GM21381 (cell line): ENCODE data around the gene RING1.
"Not testable (repeated sequence)": the region's sequence is repeated elsewhere in the genome, so short reads cannot be mapped to it uniquely, and the experiment has no call there.

Experiments used
- ATAC-seq: cut with Tn5 transposase; IDR thresholded peaks from one replicate; pipeline ENCODE4 v1.9.1; 2021; ENCODE audit warnings: mild to moderate bottlenecking, moderate library complexity; ENCODE audit not compliant: unreplicated experiment

Gene RING1

GRCh38 chr6:33205191-33206026 is 2.9 kb upstream of the RING1 start:
- no peak for ATAC-seq

- no peak for ATAC-seq
These were observed 2.1 kb upstream of the RING1 start for GRCh38 chr6:33206027-33206863.

GRCh38 chr6:33206864-33207551 is 1.3 kb upstream of the RING1 start:
- no peak for ATAC-seq

- ATAC-seq = no peak
These were observed 679 bp upstream of the RING1 start for GRCh38 chr6:33207552-33208090.

- no peak for ATAC-seq
These were observed 1.6 kb downstream of the RING1 start for GRCh38 chr6:33209856-33210255.

GRCh38 chr6:33211136-33211535 is 2.8 kb downstream of the RING1 start:
- ATAC-seq = no peak

- ATAC-seq = no peak
These were observed 3.5 kb downstream of the RING1 start for GRCh38 chr6:33211666-33212422.

GRCh38 chr6:33212857-33213165 is 4.5 kb downstream of the RING1 start:
- no peak for ATAC-seq

- ATAC-seq = no peak
These were observed 5.1 kb downstream of the RING1 start for GRCh38 chr6:33213166-33213988.

GRCh38 chr6:33213989-33214335 is 5.7 kb downstream of the RING1 start:
- no peak for ATAC-seq

GRCh38 chr6:33215271-33216116 is 7.2 kb downstream of the RING1 start:
- no peak for ATAC-seq

- no peak for ATAC-seq
These were observed 7.9 kb downstream of the RING1 start for GRCh38 chr6:33216117-33216649.

GRCh38 chr6:33217246-33217645 is 8.9 kb downstream of the RING1 start:
- no peak for ATAC-seq

- ATAC-seq = no peak
These were observed 9.4 kb downstream of the RING1 start for GRCh38 chr6:33217681-33218080.

- not testable (repeated sequence) for ATAC-seq
These were observed 18.3 kb downstream of the RING1 start for GRCh38 chr6:33226503-33227120.

GRCh38 chr6:33235221-33235634 is 26.9 kb downstream of the RING1 start:
- ATAC-seq = no peak

GRCh38 chr6:33236328-33236727 is 28.0 kb downstream of the RING1 start:
- ATAC-seq = no peak

- no peak for ATAC-seq
These were observed 28.6 kb downstream of the RING1 start for GRCh38 chr6:33236852-33237251.
